Measurements from ENCODE around the gene SPRTN.

- TF ChIP-seq CTCF (IDR thresholded peaks at IDR 0.05; ENCODE audit: poor library complexity, severe bottlenecking) (no peak), EZH2 (IDR thresholded peaks at IDR 0.05; ENCODE audit: borderline replicate concordance, insufficient read depth, low read length, poor library complexity, severe bottlenecking) (no peak)
These were observed 48.4 kb downstream of the SPRTN start for GRCh38 chr1:231386466-231386865.

Measured in neural cell (in vitro differentiated cells).